ENCODE results near the gene SPDYC. TPM values are rescaled to one million over a fixed set of nuclear protein-coding genes. Genes with fewer than 3 reads are reported as not detected.

The SPDYC gene
- total RNA-seq, 1 experiment from 2014 or later = 1.2 TPM

- DNase-seq (ENCODE audit: low read depth, low spot score) (no peak), ATAC-seq (no peak)
- TF ChIP-seq EZH2 (IDR thresholded peaks at IDR 0.05) (no peak), SP1 (IDR thresholded peaks at IDR 0.05; ENCODE audit: low read depth) (no peak), ELF1 (IDR thresholded peaks at IDR 0.05; ENCODE audit: borderline replicate concordance, low read depth) (no peak), ATF3 (IDR thresholded peaks at IDR 0.05) (no peak), POLR2A (IDR thresholded peaks at IDR 0.05; ENCODE audit: borderline replicate concordance, extremely low read depth, insufficient read depth, insufficient read length) (no peak), JUND (IDR thresholded peaks at IDR 0.05) (no peak), FOSL1 (IDR thresholded peaks at IDR 0.05; ENCODE audit: low read depth) (no peak), SRF (IDR thresholded peaks at IDR 0.05; ENCODE audit: low read depth) (no peak), REST (IDR thresholded peaks at IDR 0.05; ENCODE audit: low read depth) (no peak), CTCF (IDR thresholded peaks at IDR 0.05 in 2 of 3, conservative IDR thresholded peaks at IDR 0.05 in 1 of 3; ENCODE audit: borderline replicate concordance in 1 of 3, insufficient read depth in 1 of 3, low read depth in 2 of 3, low read length in 2 of 3) (no peak)
- Histone ChIP-seq H4K20me1 (ENCODE audit: insufficient read depth) (no peaks in the 10 kb centered on the region), H3K27me3 (ENCODE audit: insufficient read depth, low read length) (no peaks in the 10 kb centered on the region), H3K9me2 (ENCODE audit: insufficient read depth) (no peaks in the 10 kb centered on the region), H3K36me3 (ENCODE audit: control insufficient read depth in 1 of 2, insufficient read depth in 2 of 2, low read length in 2 of 2) (no peaks in the 10 kb centered on the region), H3K79me2 (ENCODE audit: insufficient read depth, low read length) (no peaks in the 10 kb centered on the region), H3K9ac (ENCODE audit: low read length) (no peak overlapping the region), H3K4me2 (ENCODE audit: low read length) (no peak overlapping the region), H2AFZ (ENCODE audit: low read depth, low read length, poor library complexity, severe bottlenecking) (no peak overlapping the region), H3K4me3 (replicated peaks in 1 of 2; ENCODE audit: low read depth in 1 of 2, low read length in 2 of 2) (no peak overlapping the region), H3K27ac (ENCODE audit: low read depth, low read length) (no peak overlapping the region), H3K9me3 (ENCODE audit: control insufficient read depth in 1 of 2, insufficient read depth in 1 of 2, low read depth in 1 of 2, low read length in 2 of 2) (no peaks in the 10 kb centered on the region), H3K4me1 (ENCODE audit: control insufficient read depth in 1 of 2, insufficient read depth in 2 of 2, low read length in 2 of 2) (peaks cover 0 to 10% of the 10 kb centered on the region in 2 experiments; a peak in 3 of 4 replicates)
- intact Hi-C loops (cut with micrococcal nuclease) = no loop called here
- no TSS peak for BruUV-seq (replicated peaks)
- ChIA-PET POLR2A (no interaction called here), RAD21 (ENCODE audit: low non-redundant PET in 1 of 2, low total read pairs in 2 of 2, uncharacterized antibody in 2 of 2, unreplicated experiment in 2 of 2) (no interaction called here), CTCF (no interaction called here)
These were observed 13.8 kb upstream of the SPDYC start for GRCh38 chr11:65156256-65156655.

All from HCT116 (cell line).